Mesodermal cell (in vitro differentiated cells): ENCODE results near the gene MYBL2.

Experiments used
- H3K27ac ChIP-seq: 2 replicates; pipeline ENCODE4 v1.7.0; 2013; ENCODE audit warnings: mild to moderate bottlenecking, low read depth, low read length, moderate library complexity; ENCODE audit not compliant: severe bottlenecking
- H3K36me3 ChIP-seq: 2 replicates; pipeline ENCODE4 v1.7.1; 2013; ENCODE audit warnings: mild to moderate bottlenecking, low read length, moderate library complexity; ENCODE audit not compliant: control insufficient read depth, insufficient read depth
- H3K4me1 ChIP-seq: one replicate; pipeline ENCODE4 v1.7.1; 2013; ENCODE audit warnings: mild to moderate bottlenecking, low read length; ENCODE audit not compliant: insufficient read depth, control insufficient read depth, poor library complexity, severe bottlenecking
- H3K4me3 ChIP-seq: 2 replicates; pipeline ENCODE4 v1.7.0; 2013; ENCODE audit warnings: low read length, control low read depth, mild to moderate bottlenecking; ENCODE audit not compliant: insufficient read depth, poor library complexity, severe bottlenecking; ENCODE audit errors: extremely low read depth
- H3K9me3 ChIP-seq: 2 replicates; pipeline ENCODE4 v1.7.1; 2013; ENCODE audit warnings: mild to moderate bottlenecking, low read length, moderate library complexity; ENCODE audit not compliant: control insufficient read depth
- WGBS, 2 experiments: methylation state at CpG; one replicate each; pipeline ENCODE4 v1.1.5; 2013; ENCODE audit warnings: missing lambda C conversion rate in 2 of 2; ENCODE audit not compliant: insufficient coverage in 2 of 2; 5-methylcytosine and 5-hydroxymethylcytosine counted together

The MYBL2 gene

DNA sequence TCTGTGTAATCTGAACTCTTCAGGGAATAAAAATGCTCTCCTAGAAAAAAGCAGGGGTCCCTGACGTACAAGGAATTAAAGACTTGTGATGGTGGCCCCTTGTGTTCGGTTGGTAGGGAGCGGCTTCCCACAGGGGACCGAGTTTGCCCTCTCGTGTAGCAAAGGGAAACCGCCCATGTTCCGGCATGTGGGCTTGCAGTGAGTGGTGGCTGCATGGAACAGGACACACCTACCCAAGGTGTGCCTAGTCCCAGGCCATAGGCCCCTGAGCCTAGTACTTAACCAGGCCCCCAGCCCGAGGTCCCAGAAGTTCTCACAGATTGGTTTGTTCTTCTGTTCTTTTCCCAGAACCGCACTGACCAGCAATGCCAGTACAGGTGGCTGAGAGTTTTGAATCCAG is 15.5 kb downstream of the MYBL2 start:
- 92 to 98% methylated on average over 9 of the region's 9 CpGs for WGBS, 2 experiments
- Histone ChIP-seq H3K4me1 (peaks cover 7% of the 10 kb centered on the region), H3K9me3 (no peaks in the 10 kb centered on the region), H3K27ac (no peak overlapping the region), H3K36me3 (peaks cover 67% of the 10 kb centered on the region), H3K4me3 (no peak overlapping the region)

DNA sequence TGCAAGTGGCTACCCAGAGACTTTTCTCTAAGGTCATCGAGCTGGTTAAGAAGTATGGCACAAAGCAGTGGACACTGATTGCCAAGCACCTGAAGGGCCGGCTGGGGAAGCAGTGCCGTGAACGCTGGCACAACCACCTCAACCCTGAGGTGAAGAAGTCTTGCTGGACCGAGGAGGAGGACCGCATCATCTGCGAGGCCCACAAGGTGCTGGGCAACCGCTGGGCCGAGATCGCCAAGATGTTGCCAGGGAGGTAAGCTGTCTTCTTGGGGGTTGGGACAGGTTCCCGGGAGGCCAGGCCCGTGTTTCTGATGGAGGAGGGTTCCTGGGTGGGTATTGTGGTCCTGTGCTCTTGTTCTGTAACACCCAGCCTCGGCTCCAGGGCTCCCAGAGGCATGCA is 19.9 kb downstream of the MYBL2 start:
- Histone ChIP-seq H3K4me3 (no peak overlapping the region), H3K4me1 (no peaks in the 10 kb centered on the region), H3K9me3 (no peaks in the 10 kb centered on the region), H3K36me3 (peaks cover 58% of the 10 kb centered on the region), H3K27ac (no peak overlapping the region)
- 98% methylated on average over 12 to 13 of the region's 13 CpGs for WGBS, 2 experiments

DNA sequence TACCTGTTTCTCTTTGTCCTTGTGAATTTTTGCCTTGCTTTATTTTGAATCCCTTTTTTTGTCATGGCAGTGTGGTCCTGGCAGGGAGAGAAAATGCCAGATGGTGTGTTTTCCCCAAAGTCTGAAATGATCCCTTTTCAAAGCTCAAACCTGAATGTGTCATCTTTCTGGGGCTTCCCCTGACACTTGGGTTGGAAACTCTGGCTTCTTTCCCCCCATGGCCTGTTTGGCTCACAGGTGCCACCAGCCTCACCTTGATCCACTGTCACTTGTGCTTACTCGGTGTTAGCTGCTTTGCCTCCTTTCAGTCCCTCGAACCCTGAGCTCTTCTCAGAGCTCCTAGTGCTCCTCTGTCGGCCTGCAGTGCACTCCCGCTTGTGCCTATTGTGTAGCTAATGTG is 22.3 kb downstream of the MYBL2 start:
- Histone ChIP-seq H3K36me3 (peaks cover 56% of the 10 kb centered on the region), H3K9me3 (no peaks in the 10 kb centered on the region), H3K4me3 (no peak overlapping the region), H3K27ac (no peak overlapping the region), H3K4me1 (no peaks in the 10 kb centered on the region)
- WGBS, 2 experiments, result 78 to 86% methylated on average over 3 to 4 of the region's 4 CpGs

DNA sequence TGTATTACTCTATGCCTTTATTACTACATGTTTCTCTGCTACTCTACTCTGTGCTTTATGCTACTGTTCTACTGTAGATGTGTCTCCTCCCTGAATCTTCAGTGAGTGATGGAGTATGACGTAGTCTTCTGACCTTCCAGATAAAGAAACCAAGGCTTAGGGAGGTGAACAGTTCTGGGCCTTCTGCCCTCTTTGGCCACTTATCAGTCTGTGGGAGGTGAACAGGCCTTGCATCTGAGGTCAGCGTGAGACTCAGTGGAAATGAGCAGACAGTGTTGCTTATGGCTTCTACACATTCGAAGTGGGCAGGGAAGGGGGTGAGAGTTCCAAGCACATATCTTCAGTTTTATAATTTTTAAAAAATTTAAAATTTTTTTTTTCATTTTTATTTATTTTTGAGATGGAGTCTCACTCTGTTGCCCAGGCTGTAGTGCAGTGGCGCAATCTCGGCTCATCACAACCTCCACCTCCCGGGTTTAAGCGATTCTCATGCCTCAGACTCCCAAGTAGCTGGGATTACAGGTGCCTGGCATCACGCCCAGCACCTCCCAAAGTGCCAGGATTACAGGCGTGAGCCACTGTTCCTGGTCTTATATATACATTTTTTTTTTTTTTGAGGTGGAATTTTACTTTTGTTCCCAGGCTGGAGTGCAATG is 24.2 kb downstream of the MYBL2 start:
- H3K36me3 ChIP-seq, result peaks cover 69% of the 10 kb centered on the region
- no peaks in the 10 kb centered on the region for H3K4me1 ChIP-seq
- no peaks in the 10 kb centered on the region for H3K9me3 ChIP-seq
- no peak overlapping the region for H3K4me3 ChIP-seq
- WGBS, 2 experiments, result 87 to 100% methylated on average over 5 to 6 of the region's 9 CpGs
- no peak overlapping the region for H3K27ac ChIP-seq

DNA sequence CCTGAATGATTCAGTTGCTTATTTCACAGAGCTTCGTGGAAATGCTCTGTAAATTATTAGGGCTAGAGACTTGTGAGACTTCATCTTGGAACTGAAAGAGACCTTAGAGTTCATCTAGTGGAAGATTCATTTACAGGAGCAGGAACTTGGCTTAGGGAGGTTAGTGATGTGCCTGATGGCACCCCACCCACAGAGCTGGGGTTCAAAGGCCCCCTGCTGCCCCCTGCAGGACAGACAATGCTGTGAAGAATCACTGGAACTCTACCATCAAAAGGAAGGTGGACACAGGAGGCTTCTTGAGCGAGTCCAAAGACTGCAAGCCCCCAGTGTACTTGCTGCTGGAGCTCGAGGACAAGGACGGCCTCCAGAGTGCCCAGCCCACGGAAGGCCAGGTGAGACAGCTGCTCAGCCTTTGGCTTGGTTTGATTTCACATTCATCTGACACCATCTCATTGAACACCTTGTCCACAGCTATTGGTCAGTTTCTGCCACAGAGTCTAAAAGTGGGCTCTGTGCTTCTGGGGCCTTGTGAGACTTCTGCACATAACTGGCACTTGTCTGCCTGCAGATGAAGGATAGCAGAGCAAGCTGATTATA is 25.1 kb downstream of the MYBL2 start:
- Histone ChIP-seq H3K36me3 (peaks cover 68% of the 10 kb centered on the region), H3K4me3 (no peak overlapping the region), H3K9me3 (no peaks in the 10 kb centered on the region), H3K27ac (no peak overlapping the region), H3K4me1 (no peaks in the 10 kb centered on the region)
- WGBS, 2 experiments, result 85 to 94% methylated on average over 5 of the region's 5 CpGs

DNA sequence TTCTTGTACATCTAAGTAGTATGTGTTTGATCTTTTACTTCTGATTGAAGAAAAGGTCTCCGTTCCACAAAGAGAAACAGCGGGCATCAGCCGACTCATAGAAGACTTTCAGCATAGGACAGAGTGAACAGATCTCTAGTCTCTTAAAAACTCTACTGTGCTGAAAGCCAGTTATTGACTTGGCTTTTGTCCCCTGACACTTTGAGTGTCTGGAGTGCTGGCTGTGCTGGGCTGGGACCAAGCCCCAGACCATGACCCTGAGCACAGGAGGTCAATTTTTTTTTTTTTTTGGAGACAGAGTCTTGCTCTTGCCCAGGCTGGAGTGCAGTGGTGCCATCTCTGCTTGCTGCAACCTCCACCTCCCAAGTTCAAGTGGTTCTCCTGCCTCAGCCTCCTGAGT is 27.8 kb downstream of the MYBL2 start:
- H3K27ac ChIP-seq, result no peak overlapping the region
- H3K4me1 ChIP-seq, result no peaks in the 10 kb centered on the region
- H3K9me3 ChIP-seq, result no peaks in the 10 kb centered on the region
- no peak overlapping the region for H3K4me3 ChIP-seq
- WGBS, 2 experiments, result 81 to 97% methylated on average over 3 of the region's 3 CpGs
- peaks cover 64% of the 10 kb centered on the region for H3K36me3 ChIP-seq

DNA sequence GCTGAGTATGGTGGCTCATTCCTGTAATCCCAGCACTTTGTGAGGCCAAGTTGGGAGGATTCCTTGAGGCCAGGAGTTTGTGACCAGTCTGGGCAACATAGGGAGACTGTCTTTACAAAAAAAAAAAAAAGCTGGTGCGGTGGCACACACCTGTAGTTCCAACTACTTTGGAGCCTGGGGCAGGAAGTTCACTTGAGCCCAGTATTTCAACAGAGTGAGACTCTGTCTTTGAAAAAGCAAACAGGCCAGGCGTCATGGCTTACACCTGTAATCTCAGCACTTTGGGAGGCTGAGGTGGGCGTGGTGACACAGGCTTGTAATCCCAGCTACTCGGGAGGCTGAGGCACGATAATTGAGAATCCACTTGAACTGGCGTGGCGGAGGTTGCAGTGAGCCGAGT is 28.7 kb downstream of the MYBL2 start:
- Histone ChIP-seq H3K9me3 (no peaks in the 10 kb centered on the region), H3K4me1 (no peaks in the 10 kb centered on the region), H3K4me3 (no peak overlapping the region), H3K36me3 (peaks cover 71% of the 10 kb centered on the region), H3K27ac (no peak overlapping the region)
- WGBS, 2 experiments, result 90 to 93% methylated on average over 8 of the region's 8 CpGs

DNA sequence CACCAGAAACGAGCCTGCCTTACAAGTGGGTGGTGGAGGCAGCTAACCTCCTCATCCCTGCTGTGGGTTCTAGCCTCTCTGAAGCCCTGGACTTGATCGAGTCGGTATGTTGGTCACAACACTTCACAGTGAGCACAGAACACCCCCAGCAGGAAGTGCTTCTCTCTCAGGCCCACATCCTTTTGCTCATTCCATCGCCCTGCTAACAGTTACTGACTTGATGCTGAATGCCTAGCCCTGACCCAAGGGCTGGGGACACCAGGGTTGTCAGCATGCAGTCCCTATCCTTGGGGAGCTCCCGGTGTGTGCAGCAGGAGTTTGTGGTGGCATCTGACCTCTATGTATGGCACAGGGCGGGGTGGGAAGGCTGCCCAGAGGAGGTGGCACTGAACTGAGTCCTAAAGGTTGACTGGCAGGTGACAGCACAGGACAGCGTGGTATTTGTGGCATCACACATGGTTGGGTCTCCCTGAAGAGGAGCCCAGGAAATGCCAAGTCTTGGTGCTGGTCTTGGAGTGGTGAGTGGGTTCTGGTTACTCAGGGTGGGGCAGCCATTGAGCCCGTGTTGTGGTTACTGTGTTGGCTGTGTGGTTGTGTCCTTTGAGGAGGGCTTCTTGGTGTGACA is 33.1 kb downstream of the MYBL2 start:
- peaks cover 77% of the 10 kb centered on the region for H3K36me3 ChIP-seq
- 95 to 97% methylated on average over 7 to 8 of the region's 8 CpGs for WGBS, 2 experiments
- no peak overlapping the region for H3K4me3 ChIP-seq

DNA sequence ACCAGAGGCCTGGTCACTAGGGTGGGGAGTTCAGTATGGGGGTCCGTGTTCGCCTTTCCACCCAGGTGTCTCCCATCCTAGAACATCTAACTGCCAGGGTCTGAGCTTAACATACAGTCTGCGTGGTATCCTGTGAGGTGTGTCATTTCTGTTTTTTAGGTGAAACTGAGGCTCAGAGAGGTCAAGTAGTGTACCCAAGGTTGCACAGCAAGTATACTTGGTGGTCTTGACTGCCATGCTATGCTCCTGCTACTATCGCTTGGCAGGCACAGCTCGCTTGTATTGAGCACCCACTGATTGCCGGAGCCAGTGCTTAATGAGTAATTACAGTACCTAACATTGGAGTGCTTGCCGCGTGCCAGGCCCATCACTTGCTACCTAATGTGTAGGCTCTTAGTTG is 33.7 kb downstream of the MYBL2 start:
- Histone ChIP-seq H3K4me3 (no peak overlapping the region), H3K9me3 (no peaks in the 10 kb centered on the region), H3K27ac (no peak overlapping the region), H3K4me1 (no peaks in the 10 kb centered on the region), H3K36me3 (peaks cover 77% of the 10 kb centered on the region)
- WGBS, 2 experiments, result 99% methylated on average over 6 to 7 of the region's 8 CpGs

More for the DNA sequence above, 33.1 kb downstream of the MYBL2 start:
- no peaks in the 10 kb centered on the region for H3K4me1 ChIP-seq
- no peaks in the 10 kb centered on the region for H3K9me3 ChIP-seq
- no peak overlapping the region for H3K27ac ChIP-seq

DNA sequence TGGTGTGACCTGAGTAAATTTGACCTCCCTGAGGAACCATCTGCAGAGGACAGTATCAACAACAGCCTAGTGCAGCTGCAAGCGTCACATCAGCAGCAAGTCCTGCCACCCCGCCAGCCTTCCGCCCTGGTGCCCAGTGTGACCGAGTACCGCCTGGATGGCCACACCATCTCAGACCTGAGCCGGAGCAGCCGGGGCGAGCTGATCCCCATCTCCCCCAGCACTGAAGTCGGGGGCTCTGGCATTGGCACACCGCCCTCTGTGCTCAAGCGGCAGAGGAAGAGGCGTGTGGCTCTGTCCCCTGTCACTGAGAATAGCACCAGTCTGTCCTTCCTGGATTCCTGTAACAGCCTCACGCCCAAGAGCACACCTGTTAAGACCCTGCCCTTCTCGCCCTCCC is 35.6 kb downstream of the MYBL2 start:
- H3K4me3 ChIP-seq, result no peak overlapping the region
- no peak overlapping the region for H3K27ac ChIP-seq
- H3K4me1 ChIP-seq, result no peaks in the 10 kb centered on the region
- 96 to 98% methylated on average over 12 to 14 of the region's 14 CpGs for WGBS, 2 experiments
- peaks cover 77% of the 10 kb centered on the region for H3K36me3 ChIP-seq
- no peaks in the 10 kb centered on the region for H3K9me3 ChIP-seq
